Effector memory CD8-positive, alpha-beta T cell (primary cell): ENCODE measurements around the gene ECE2.
"Not testable (repeated sequence)": the region's sequence is repeated elsewhere in the genome, so short reads cannot be mapped to it uniquely, and the experiment has no call there.

Experiments used
- ATAC-seq: fragments of 150-1000 bp; cut with Tn5 transposase; replicated peaks from 2 replicates; pipeline ENCODE4 v1.10.0; 2021; ENCODE audit warnings: mild to moderate bottlenecking, moderate library complexity
- DNase-seq, 3 experiments: peaks; one replicate each; pipeline ENCODE4 v3.0.0; 2021
- H3K27ac Mint-ChIP-seq, 2 donors: one replicate each; pipeline ENCODE4 v1.8.0; 2022; ENCODE audit warnings: mild to moderate bottlenecking in 2 of 2, mixed read lengths in 2 of 2, moderate library complexity in 2 of 2
- H3K27me3 Mint-ChIP-seq, 2 donors: one replicate each; pipeline ENCODE4 v1.8.0; 2022; ENCODE audit warnings: mixed read lengths in 2 of 2
- H3K36me3 Mint-ChIP-seq: one replicate; pipeline ENCODE4 v1.8.0; 2022; ENCODE audit warnings: mild to moderate bottlenecking, moderate library complexity, mixed read lengths; ENCODE audit not compliant: insufficient read depth
- H3K4me1 Mint-ChIP-seq, 2 donors: one replicate each; pipeline ENCODE4 v1.8.0; 2022; ENCODE audit warnings: low read depth in 2 of 2, mixed read lengths in 2 of 2
- H3K4me3 Mint-ChIP-seq, 2 donors: one replicate each; pipeline ENCODE4 v1.8.0; 2022; ENCODE audit warnings: mild to moderate bottlenecking in 2 of 2, mixed read lengths in 2 of 2, moderate library complexity in 2 of 2
- H3K9me3 Mint-ChIP-seq, 2 donors: one replicate each; pipeline ENCODE4 v1.8.0; 2022; ENCODE audit warnings: mixed read lengths in 2 of 2

Gene ECE2

GRCh38 chr3:184261854-184262763, 13.7 kb upstream of the ECE2 start:
- Mint-ChIP-seq H3K4me1 (peaks cover 20% of the 10 kb centered on the region in 2 donors), H3K4me3 (peak overlapping the region; percentile 75), H3K9me3 (no peaks in the 10 kb centered on the region), H3K27ac (peak overlapping the region in 1 of 2 donors; percentile 5), H3K36me3 (peaks cover 7% of the 10 kb centered on the region), H3K27me3 (peaks cover 2 to 11% of the 10 kb centered on the region in 2 donors)
- ATAC-seq (peak; percentile 16), DNase-seq (peak in 2 of 3 experiments; percentile 9 to 13)

- ATAC-seq (no peak), DNase-seq (no peak)
- Mint-ChIP-seq H3K4me1 (peaks cover 20% of the 10 kb centered on the region in 2 donors), H3K27ac (no peak overlapping the region), H3K36me3 (peaks cover 7% of the 10 kb centered on the region), H3K9me3 (no peaks in the 10 kb centered on the region), H3K27me3 (peaks cover 9 to 17% of the 10 kb centered on the region in 2 donors), H3K4me3 (peak overlapping the region; percentile 57 to 75)
Observed at GRCh38 chr3:184262764-184263179, 13.1 kb upstream of the ECE2 start.

GRCh38 chr3:184267249-184267648, 8.6 kb upstream of the ECE2 start:
- H3K36me3 Mint-ChIP-seq, ATAC-seq, H3K4me1 Mint-ChIP-seq, H3K9me3 Mint-ChIP-seq, DNase-seq, H3K27ac Mint-ChIP-seq, H3K4me3 Mint-ChIP-seq: not testable (repeated sequence)
- H3K27me3 Mint-ChIP-seq = peaks cover 15 to 41% of the 10 kb centered on the region in 2 donors

GRCh38 chr3:184272269-184272668, 3.6 kb upstream of the ECE2 start:
- Mint-ChIP-seq H3K27me3 (peaks cover 37 to 66% of the 10 kb centered on the region in 2 donors), H3K9me3 (no peaks in the 10 kb centered on the region)

GRCh38 chr3:184275381-184275701, 481 bp upstream of the ECE2 start:
- DNase-seq (no peak), ATAC-seq (no peak)
- Mint-ChIP-seq H3K9me3 (no peaks in the 10 kb centered on the region), H3K36me3 (peaks cover 2% of the 10 kb centered on the region), H3K4me1 (peaks cover 0 to 5% of the 10 kb centered on the region in 2 donors), H3K4me3 (no peak overlapping the region), H3K27me3 (peaks cover 47 to 72% of the 10 kb centered on the region in 2 donors), H3K27ac (no peak overlapping the region)

More at GRCh38 chr3:184272269-184272668, 3.6 kb upstream of the ECE2 start:
- Mint-ChIP-seq H3K27ac (no peak overlapping the region), H3K36me3 (peaks cover 2% of the 10 kb centered on the region), H3K4me1 (peaks cover 0 to 5% of the 10 kb centered on the region in 2 donors), H3K4me3 (no peak overlapping the region)
- no peak for ATAC-seq
- no peak for DNase-seq

- ATAC-seq (no peak), DNase-seq (no peak)
- H3K4me3 Mint-ChIP-seq = no peak overlapping the region
- H3K36me3 Mint-ChIP-seq = peaks cover 2% of the 10 kb centered on the region
- no peaks in the 10 kb centered on the region for H3K9me3 Mint-ChIP-seq
- H3K4me1 Mint-ChIP-seq = peaks cover 0 to 5% of the 10 kb centered on the region in 2 donors
- H3K27ac Mint-ChIP-seq = no peak overlapping the region
- H3K27me3 Mint-ChIP-seq = peaks cover 47 to 68% of the 10 kb centered on the region in 2 donors
Observed at GRCh38 chr3:184277366-184277765, 1.5 kb downstream of the ECE2 start.

GRCh38 chr3:184282941-184283340, 7.1 kb downstream of the ECE2 start:
- ATAC-seq (no peak), DNase-seq (no peak)
- no peak overlapping the region for H3K27ac Mint-ChIP-seq
- H3K4me3 Mint-ChIP-seq = no peak overlapping the region
- no peaks in the 10 kb centered on the region for H3K4me1 Mint-ChIP-seq
- no peaks in the 10 kb centered on the region for H3K9me3 Mint-ChIP-seq
- H3K27me3 Mint-ChIP-seq = peaks cover 33 to 56% of the 10 kb centered on the region in 2 donors
- no peaks in the 10 kb centered on the region for H3K36me3 Mint-ChIP-seq

GRCh38 chr3:184283681-184284080, 7.9 kb downstream of the ECE2 start:
- Mint-ChIP-seq H3K27me3 (peaks cover 30 to 49% of the 10 kb centered on the region in 2 donors), H3K27ac (no peak overlapping the region), H3K9me3 (no peaks in the 10 kb centered on the region), H3K36me3 (no peaks in the 10 kb centered on the region), H3K4me3 (no peak overlapping the region), H3K4me1 (no peaks in the 10 kb centered on the region)
- DNase-seq = no peak
- ATAC-seq = no peak

- DNase-seq (peak in 1 of 3 experiments; percentile 10), ATAC-seq (no peak)
- no peaks in the 10 kb centered on the region for H3K9me3 Mint-ChIP-seq
- peaks cover 23 to 48% of the 10 kb centered on the region in 2 donors for H3K27me3 Mint-ChIP-seq
- H3K27ac Mint-ChIP-seq = peak overlapping the region in 1 of 2 donors; percentile 60
- no peaks in the 10 kb centered on the region for H3K4me1 Mint-ChIP-seq
- no peak overlapping the region for H3K4me3 Mint-ChIP-seq
- H3K36me3 Mint-ChIP-seq = no peaks in the 10 kb centered on the region
Observed at GRCh38 chr3:184284696-184285095, 8.9 kb downstream of the ECE2 start.

GRCh38 chr3:184289426-184289938, 13.7 kb downstream of the ECE2 start:
- no peaks in the 10 kb centered on the region for H3K9me3 Mint-ChIP-seq
- peaks cover 18 to 60% of the 10 kb centered on the region in 2 donors for H3K27me3 Mint-ChIP-seq
- no peaks in the 10 kb centered on the region for H3K4me1 Mint-ChIP-seq
- H3K27ac Mint-ChIP-seq = no peak overlapping the region
- DNase-seq = peak; percentile 27 to 46 (median 33)
- no peaks in the 10 kb centered on the region for H3K36me3 Mint-ChIP-seq
- no peak overlapping the region for H3K4me3 Mint-ChIP-seq
- peak; percentile 69 for ATAC-seq

GRCh38 chr3:184290331-184290730, 14.5 kb downstream of the ECE2 start:
- no peak overlapping the region for H3K27ac Mint-ChIP-seq
- peaks cover 12 to 52% of the 10 kb centered on the region in 2 donors for H3K27me3 Mint-ChIP-seq
- H3K4me1 Mint-ChIP-seq = no peaks in the 10 kb centered on the region
- H3K4me3 Mint-ChIP-seq = no peak overlapping the region
- ATAC-seq (no peak), DNase-seq (no peak)
- no peaks in the 10 kb centered on the region for H3K36me3 Mint-ChIP-seq
- H3K9me3 Mint-ChIP-seq = no peaks in the 10 kb centered on the region

GRCh38 chr3:184291044-184291737, 15.4 kb downstream of the ECE2 start:
- Mint-ChIP-seq H3K4me3 (no peak overlapping the region), H3K27me3 (peaks cover 3 to 43% of the 10 kb centered on the region in 2 donors), H3K27ac (no peak overlapping the region), H3K9me3 (no peaks in the 10 kb centered on the region), H3K36me3 (no peaks in the 10 kb centered on the region), H3K4me1 (no peaks in the 10 kb centered on the region)
- DNase-seq = no peak
- ATAC-seq = no peak

- H3K9me3 Mint-ChIP-seq = no peaks in the 10 kb centered on the region
- H3K27me3 Mint-ChIP-seq = peaks cover 0 to 36% of the 10 kb centered on the region in 2 donors
- H3K36me3 Mint-ChIP-seq = no peaks in the 10 kb centered on the region
- H3K27ac Mint-ChIP-seq = no peak overlapping the region
- DNase-seq (no peak), ATAC-seq (no peak)
- H3K4me1 Mint-ChIP-seq = no peaks in the 10 kb centered on the region
- no peak overlapping the region for H3K4me3 Mint-ChIP-seq
Observed at GRCh38 chr3:184291738-184292445, 16.1 kb downstream of the ECE2 start.
